SU-DHL-6 (cell line): Measurements from ENCODE around the gene DRC7.

Experiments
- H2AFZ ChIP-seq: fragments of 200-600 bp; sonication (generic); 2 replicates; pipeline ENCODE4 v1.6.1; 2014; ENCODE audit warnings: low read depth, mild to moderate bottlenecking, moderate library complexity, mixed read lengths, antibody characterized with exemption, low read length; ENCODE audit not compliant: severe bottlenecking
- H3F3A ChIP-seq: fragments of 200-600 bp; shearing (Covaris generic); 2 replicates; pipeline ENCODE4 v1.6.0; 2016; ENCODE audit warnings: antibody characterized with exemption, mild to moderate bottlenecking; ENCODE audit not compliant: insufficient read depth
- H3K27ac ChIP-seq: fragments of 200-600 bp; sonication (generic); 2 replicates; pipeline ENCODE4 v1.5.1; 2016; ENCODE audit warnings: low read depth, mild to moderate bottlenecking, low read length, moderate library complexity, mixed read lengths
- H3K27me3 ChIP-seq: fragments of 200-600 bp; sonication (generic), shearing (Covaris generic); 2 replicates; pipeline ENCODE4 v1.6.0; 2014; ENCODE audit warnings: mild to moderate bottlenecking, low read length
- H3K36me3 ChIP-seq: fragments of 200-600 bp; sonication (generic); 2 replicates; pipeline ENCODE4 v1.6.1; 2014; ENCODE audit warnings: mild to moderate bottlenecking, low read length, mixed read lengths
- H3K4me2 ChIP-seq: fragments of 300-600, 200-600 bp; shearing (Covaris generic), sonication (generic); 2 replicates; pipeline ENCODE4 v1.6.0; 2014; ENCODE audit warnings: low read length, low read depth, mild to moderate bottlenecking; ENCODE audit not compliant: poor library complexity, severe bottlenecking
- H3K4me3 ChIP-seq: fragments of 200-600 bp; sonication (generic); 2 replicates; pipeline ENCODE4 v1.5.1; 2014; ENCODE audit warnings: antibody characterized with exemption, low read length, mild to moderate bottlenecking, mixed read lengths; ENCODE audit not compliant: insufficient read depth, poor library complexity, severe bottlenecking
- H3K79me2 ChIP-seq: fragments of 200-600 bp; sonication (generic); 2 replicates; pipeline ENCODE4 v1.6.1; 2014; ENCODE audit warnings: mild to moderate bottlenecking, low read length, moderate library complexity; ENCODE audit not compliant: insufficient read depth
- H3K9ac ChIP-seq: fragments of 200-600 bp; sonication (generic); 2 replicates; pipeline ENCODE4 v1.7.0; 2014; ENCODE audit warnings: mild to moderate bottlenecking, low read length
- H3K9me2 ChIP-seq: fragments of 200-600 bp; sonication (generic); replicated peaks from 2 replicates; pipeline ENCODE4 v1.6.1; 2014; ENCODE audit warnings: low read length; ENCODE audit not compliant: insufficient read depth
- H3K9me3 ChIP-seq: fragments of 200-600 bp; sonication (generic); 2 replicates; pipeline ENCODE4 v1.6.1; 2014; ENCODE audit warnings: low read length, mixed read lengths; ENCODE audit not compliant: insufficient read depth
- H4K20me1 ChIP-seq: fragments of 200-600 bp; sonication (generic); 2 replicates; pipeline ENCODE4 v1.6.1; 2014; ENCODE audit warnings: low read depth, mild to moderate bottlenecking, antibody characterized with exemption, low read length, moderate library complexity, mixed read lengths
- CTCF ChIP-seq: fragments of 200-600 bp; sonication (generic); IDR thresholded peaks from one replicate; pipeline ENCODE4 v1.5.1; 2017; ENCODE audit warnings: antibody characterized with exemption, mild to moderate bottlenecking, low read length, moderate library complexity; ENCODE audit not compliant: insufficient read depth, poor library complexity, severe bottlenecking
- EZH2phosphoT487 ChIP-seq: fragments of 200-600 bp; sonication (generic), shearing (Covaris generic); conservative IDR thresholded peaks from 2 replicates; pipeline ENCODE4 v1.6.1; 2018; ENCODE audit warnings: mild to moderate bottlenecking, antibody characterized with exemption, low read length, moderate library complexity, mixed read lengths

DRC7 gene

DNA sequence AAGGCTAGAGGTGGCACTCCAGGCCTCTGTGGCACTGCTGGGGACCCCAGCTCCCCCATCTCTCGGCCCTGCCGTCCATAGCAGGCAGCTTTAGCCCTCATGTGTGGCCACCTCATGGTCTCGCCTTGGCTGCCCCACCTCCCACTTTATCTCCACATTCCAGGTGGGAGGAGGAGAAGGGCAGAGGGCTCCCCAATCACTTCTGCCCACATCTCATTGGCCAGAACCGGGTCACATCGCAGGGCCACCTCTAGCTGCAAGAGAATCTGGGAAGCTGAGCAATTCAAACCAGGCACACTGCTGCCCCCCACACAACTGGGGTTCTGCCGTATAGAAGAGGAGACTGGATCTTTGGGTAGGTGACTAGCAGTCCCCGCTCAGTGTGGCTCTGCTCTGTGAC lies 1.6 kb downstream of the DRC7 start:
- no peaks in the 10 kb centered on the region for H3K36me3 ChIP-seq
- H2AFZ ChIP-seq, result no peak overlapping the region
- H3K79me2 ChIP-seq, result no peaks in the 10 kb centered on the region
- H3K27me3 ChIP-seq, result no peaks in the 10 kb centered on the region
- no peak overlapping the region for H3K27ac ChIP-seq
- TF ChIP-seq CTCF, result no peak
- no peak for TF ChIP-seq EZH2phosphoT487
- no peaks in the 10 kb centered on the region for H3K9me3 ChIP-seq
- no peaks in the 10 kb centered on the region for H4K20me1 ChIP-seq
- H3K9me2 ChIP-seq, result no peaks in the 10 kb centered on the region
- no peak overlapping the region for H3K4me3 ChIP-seq
- no peak overlapping the region for H3K9ac ChIP-seq
- no peaks in the 10 kb centered on the region for H3F3A ChIP-seq
- no peak overlapping the region for H3K4me2 ChIP-seq

DNA sequence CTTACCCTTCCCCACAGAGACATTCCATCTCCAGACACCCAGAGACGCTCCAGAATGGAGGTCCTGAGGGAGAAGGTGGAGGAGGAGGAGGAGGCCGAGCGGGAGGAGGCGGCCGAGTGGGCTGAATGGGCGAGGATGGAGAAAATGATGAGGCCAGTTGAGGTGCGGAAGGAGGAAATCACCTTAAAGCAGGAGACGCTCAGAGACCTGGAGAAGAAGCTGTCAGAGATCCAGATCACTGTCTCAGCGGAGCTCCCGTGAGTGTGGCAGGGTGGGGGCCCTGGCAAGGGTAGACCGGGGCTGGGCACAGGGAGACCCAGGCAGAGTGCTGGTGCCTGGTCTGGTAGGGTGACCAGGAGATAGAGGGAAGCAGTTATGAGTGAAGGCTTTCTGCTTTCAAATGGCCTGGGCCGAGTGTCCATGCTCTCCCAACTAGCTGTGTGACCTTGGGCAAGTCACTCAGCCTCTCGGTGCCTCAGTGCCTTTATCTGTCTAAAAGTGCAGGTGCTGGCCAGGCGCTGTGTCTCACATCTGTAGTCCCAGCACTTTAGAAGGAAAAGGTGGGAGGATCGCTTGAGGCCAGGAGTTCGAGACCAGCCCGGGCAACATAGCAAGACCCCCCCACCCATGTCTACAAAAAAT lies 3.4 kb downstream of the DRC7 start:
- no peak overlapping the region for H3K4me2 ChIP-seq
- H3K27me3 ChIP-seq, result no peaks in the 10 kb centered on the region
- TF ChIP-seq EZH2phosphoT487 (no peak), CTCF (no peak)
- no peaks in the 10 kb centered on the region for H3K9me2 ChIP-seq
- no peaks in the 10 kb centered on the region for H4K20me1 ChIP-seq
- no peak overlapping the region for H3K9ac ChIP-seq
- H3F3A ChIP-seq, result no peaks in the 10 kb centered on the region
- no peaks in the 10 kb centered on the region for H3K79me2 ChIP-seq
- no peaks in the 10 kb centered on the region for H3K9me3 ChIP-seq
- no peaks in the 10 kb centered on the region for H3K36me3 ChIP-seq
- no peak overlapping the region for H3K4me3 ChIP-seq
- no peak overlapping the region for H2AFZ ChIP-seq
- no peak overlapping the region for H3K27ac ChIP-seq

GRCh38 chr16:57698812-57699405 lies 4.3 kb downstream of the DRC7 start:
- H2AFZ ChIP-seq, result no peak overlapping the region
- no peak overlapping the region for H3K9ac ChIP-seq
- H3K36me3 ChIP-seq, result no peaks in the 10 kb centered on the region
- TF ChIP-seq CTCF (no peak), EZH2phosphoT487 (no peak)
- H3K79me2 ChIP-seq, result no peaks in the 10 kb centered on the region
- H3K27ac ChIP-seq, result no peak overlapping the region
- H3K4me3 ChIP-seq, result no peak overlapping the region
- H3K9me2 ChIP-seq, result no peaks in the 10 kb centered on the region
- no peaks in the 10 kb centered on the region for H3F3A ChIP-seq
- no peaks in the 10 kb centered on the region for H4K20me1 ChIP-seq
- no peaks in the 10 kb centered on the region for H3K9me3 ChIP-seq
- H3K4me2 ChIP-seq, result no peak overlapping the region
- no peaks in the 10 kb centered on the region for H3K27me3 ChIP-seq
